ENCODE data around the gene TRAPPC6A.

DNA sequence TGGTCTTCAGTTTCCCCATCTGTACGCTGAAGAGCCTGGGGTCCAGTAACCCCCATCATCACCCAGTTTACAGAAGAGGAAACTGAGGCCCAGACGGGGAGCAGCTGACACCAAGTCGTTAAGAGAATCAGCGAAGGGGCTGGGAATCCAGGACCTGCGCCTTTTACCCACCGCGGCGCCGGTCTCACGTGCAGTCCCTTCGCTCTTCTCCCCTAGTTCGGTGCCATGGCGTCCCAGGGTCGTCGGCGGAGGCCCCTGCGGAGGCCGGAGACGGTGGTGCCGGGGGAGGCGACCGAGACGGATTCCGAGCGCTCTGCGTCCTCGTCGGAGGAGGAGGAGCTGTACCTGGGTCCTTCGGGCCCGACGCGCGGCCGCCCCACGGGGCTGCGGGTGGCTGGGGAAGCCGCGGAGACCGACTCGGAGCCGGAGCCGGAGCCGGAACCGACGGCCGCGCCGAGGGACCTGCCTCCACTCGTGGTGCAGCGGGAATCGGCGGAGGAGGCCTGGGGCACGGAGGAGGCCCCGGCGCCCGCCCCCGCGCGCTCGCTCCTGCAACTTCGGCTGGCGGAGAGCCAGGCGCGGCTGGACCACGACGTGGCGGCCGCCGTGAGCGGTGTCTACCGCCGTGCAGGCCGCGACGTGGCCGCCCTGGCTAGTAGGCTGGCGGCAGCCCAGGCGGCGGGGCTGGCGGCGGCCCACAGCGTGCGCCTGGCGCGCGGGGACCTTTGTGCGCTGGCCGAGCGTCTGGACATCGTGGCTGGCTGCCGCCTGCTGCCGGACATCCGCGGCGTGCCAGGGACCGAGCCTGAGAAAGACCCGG, 1.2 kb upstream of the TRAPPC6A start:
- TF ChIP-seq, protein P1, sequence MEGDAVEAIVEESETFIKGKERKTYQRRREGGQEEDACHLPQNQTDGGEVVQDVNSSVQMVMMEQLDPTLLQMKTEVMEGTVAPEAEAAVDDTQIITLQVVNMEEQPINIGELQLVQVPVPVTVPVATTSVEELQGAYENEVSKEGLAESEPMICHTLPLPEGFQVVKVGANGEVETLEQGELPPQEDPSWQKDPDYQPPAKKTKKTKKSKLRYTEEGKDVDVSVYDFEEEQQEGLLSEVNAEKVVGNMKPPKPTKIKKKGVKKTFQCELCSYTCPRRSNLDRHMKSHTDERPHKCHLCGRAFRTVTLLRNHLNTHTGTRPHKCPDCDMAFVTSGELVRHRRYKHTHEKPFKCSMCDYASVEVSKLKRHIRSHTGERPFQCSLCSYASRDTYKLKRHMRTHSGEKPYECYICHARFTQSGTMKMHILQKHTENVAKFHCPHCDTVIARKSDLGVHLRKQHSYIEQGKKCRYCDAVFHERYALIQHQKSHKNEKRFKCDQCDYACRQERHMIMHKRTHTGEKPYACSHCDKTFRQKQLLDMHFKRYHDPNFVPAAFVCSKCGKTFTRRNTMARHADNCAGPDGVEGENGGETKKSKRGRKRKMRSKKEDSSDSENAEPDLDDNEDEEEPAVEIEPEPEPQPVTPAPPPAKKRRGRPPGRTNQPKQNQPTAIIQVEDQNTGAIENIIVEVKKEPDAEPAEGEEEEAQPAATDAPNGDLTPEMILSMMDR (IDR thresholded peaks at IDR 0.05) = no peak
- no peak for TF ChIP-seq POLR2A (IDR thresholded peaks at IDR 0.05)

Measured in vagina (tissue), 2 donors.